NCI-H128 (cell line): ENCODE data around the gene CACNA2D3.

Experiments used
- DNase-seq: peaks from one replicate; lab custom pipeline; 2025; ENCODE audit not compliant: unreplicated experiment; lab: John Stamatoyannopoulos, UW

The CACNA2D3 gene

DNA sequence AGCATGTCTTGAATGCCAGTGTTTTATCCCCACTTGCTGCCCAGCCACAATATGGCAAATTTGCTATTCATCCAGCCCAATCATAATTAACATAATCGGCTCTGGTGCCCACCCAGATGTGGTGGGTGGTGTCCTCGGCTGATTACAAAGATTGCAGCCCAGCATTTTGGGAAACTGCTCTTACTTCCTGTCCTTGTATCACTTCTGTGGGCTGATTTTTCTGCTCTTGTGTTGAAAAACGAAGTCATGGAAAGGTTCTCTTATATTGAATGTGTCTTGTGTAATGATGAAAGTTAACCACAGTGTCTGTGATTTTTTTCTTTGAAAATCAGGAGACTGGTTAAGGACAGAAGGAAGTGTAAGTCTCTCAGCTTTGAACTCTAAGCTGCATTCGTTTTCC lies 141.7 kb downstream of the CACNA2D3 start:
- DNase-seq, result no peak

DNA sequence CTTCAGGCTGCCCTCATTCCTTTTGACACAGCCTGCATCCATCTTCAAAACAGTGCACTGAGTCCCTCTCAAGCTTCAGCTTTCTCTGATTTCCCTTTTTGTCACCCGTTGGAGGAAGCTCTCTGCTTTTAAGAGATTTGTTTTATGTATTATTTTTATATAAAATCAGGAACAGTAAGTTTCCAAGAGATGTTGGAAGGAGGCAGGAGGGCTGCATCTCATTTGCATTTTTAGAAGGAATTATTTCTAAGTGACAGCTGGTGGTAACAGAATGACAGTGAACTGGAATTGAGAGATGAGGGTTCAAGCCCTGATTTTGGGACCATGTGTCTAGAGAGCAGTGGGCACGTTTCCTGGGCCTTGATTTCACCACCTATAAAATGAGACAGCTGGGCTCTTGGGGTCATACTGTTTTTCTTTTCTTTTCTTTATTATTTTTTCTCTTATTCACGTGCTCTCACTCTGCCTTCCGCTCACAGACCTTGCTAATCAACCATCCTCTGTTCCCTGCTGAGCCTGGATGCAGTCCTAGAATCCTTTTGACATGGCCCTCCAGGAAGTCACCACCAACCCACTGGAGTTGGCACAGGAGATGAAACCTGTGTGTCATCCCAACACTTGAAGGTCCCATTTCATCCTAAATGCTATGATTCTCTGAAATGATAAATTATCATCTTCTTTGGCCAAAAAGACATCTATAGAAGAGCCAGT lies 148.6 kb downstream of the CACNA2D3 start:
- DNase-seq, result no peak

- DNase-seq, result no peak
Observed at GRCh38 chr3:54273791-54274190, 151.4 kb downstream of the CACNA2D3 start.

DNA sequence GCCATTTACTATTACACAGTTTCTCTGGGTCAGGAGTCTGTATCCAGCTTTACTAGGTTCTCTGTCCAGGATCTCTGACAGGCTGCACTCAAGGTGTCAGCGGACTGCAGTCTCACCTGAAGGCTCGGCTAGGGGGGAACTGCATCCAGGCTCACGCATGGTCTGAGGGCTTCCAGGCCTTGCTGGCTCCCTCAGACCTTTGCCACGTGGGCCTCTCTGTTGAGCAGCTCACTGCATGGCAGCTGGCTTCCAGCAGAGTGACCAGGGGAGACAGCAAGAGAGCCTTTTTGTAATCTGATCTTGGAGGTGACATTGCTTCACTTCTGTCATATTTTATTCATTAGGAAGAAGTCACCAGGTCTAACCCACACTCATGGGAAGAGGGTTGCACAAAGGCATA lies 152.3 kb downstream of the CACNA2D3 start:
- no peak for DNase-seq

DNA sequence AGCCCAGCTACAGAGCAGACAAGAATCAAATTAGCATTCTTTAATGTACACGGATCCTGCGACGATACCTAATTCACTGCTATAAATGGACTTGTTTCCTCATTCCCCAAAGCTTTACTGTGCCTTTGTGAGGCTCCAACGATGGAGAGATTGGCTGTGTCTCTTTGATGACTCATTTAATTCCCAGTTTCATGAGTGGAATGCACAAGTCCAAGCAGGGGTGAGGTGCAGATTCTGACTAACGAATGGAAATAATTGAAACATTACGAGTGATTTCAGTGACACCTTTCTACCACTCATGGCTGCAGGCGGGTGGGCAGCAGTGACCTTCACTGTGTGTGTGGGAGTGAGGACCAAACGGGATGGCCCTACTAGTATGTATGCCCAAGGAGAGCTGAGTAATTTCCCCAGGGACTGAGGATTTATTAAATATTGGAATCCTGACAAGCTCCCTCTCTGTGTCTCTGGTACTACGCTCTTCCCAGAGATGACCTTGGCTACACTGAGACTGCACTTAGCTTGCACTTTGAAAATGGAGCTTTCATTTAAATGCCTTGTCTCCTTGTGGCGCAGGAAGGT lies 156.7 kb downstream of the CACNA2D3 start:
- no peak for DNase-seq

DNA sequence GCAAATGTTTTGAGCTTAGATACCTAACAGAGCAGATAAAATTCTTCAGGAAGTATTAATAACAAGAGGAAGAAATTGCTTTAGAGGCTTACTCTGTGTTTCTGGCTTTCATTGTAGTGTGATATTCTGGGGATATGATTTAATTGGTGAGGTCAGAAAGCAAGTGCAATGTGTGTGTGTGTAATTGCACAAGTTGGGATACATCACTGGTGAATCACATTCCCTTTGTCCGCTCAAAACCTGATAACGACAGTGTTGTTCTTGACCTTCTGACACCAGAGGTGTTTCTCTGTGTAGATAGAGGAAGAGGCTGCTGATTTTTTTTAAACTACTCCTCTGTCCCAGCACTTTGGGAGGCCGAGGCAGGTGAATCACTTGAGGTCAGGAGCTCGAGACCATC lies 161.1 kb downstream of the CACNA2D3 start:
- DNase-seq, result no peak

DNA sequence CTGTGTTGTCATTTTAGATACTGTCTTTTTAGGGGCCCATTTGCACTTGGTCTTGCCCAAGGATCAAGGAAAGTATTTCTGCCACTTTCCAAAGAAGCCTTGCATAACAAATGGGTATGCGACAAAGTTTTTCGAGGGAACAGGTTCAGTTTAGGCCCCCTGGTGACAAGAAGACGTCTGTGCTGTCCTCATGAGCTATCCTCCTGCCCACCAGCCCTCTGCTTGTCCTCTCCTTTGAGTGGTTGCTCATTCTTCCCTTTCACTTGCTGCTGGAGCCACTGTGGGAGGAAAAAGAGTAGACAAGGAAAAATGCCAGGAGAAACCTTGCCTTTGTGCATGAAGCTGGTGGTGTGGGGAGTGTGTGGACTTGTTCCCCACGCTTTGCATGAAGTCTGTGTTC lies 171.9 kb downstream of the CACNA2D3 start:
- DNase-seq, result no peak

DNA sequence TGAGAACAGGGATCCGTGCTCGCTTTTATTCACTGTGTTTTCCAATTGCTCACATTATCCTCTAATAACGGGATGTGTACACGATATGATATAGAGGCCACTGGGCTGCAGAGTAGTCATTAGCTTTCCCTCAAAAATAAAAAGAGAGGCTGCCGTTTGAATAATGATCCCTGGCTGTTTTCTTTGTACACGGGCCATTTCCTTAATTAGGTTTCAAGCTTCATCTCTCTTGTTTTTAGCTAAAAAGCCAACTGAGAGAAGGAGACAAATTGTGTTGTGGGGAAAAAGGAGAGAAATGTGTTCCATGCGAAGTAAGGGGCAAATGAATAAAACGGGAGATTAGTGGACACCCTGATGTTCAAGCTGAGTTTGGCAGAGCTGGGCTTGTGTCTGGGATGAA lies 174.2 kb downstream of the CACNA2D3 start:
- no peak for DNase-seq

DNA sequence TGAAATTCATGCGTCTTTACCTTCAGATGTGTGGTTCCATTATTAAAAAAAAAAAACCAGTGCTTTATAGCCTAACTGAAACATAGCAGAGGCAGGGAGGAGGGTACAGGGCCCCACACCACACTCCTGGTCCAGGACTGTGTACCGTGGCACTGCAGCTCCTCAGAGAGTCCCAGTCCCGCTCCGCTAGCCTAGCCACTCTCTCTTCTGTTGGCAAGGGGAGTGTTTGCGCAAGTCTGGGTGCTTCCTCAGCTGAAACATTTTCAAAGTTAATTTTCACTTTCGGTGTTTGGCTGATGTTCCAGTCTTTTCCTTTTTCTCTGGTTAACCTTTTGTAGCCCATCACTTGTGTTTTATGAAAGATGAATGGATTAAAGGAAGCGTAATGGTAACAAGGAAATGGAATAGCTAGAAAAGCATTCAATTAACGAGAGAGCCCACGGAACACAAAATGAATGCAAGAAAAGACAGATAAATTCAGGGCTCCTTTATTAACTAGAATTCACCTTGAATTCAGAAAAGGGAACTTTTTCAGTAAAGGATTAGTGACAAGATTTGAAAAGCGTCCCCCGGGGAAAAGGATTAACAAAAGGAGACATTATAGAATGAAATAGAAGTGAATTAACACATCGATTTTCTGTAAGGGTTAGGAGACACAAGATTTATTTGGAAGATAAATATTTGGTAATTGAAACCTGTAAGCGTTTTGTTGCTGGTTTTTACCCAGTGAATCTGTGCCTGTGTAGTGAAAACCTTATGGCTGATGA lies 177.0 kb downstream of the CACNA2D3 start:
- no peak for DNase-seq

GRCh38 chr3:54303517-54304375 lies 181.4 kb downstream of the CACNA2D3 start:
- no peak for DNase-seq

GRCh38 chr3:54304877-54305276 lies 182.5 kb downstream of the CACNA2D3 start:
- no peak for DNase-seq

DNA sequence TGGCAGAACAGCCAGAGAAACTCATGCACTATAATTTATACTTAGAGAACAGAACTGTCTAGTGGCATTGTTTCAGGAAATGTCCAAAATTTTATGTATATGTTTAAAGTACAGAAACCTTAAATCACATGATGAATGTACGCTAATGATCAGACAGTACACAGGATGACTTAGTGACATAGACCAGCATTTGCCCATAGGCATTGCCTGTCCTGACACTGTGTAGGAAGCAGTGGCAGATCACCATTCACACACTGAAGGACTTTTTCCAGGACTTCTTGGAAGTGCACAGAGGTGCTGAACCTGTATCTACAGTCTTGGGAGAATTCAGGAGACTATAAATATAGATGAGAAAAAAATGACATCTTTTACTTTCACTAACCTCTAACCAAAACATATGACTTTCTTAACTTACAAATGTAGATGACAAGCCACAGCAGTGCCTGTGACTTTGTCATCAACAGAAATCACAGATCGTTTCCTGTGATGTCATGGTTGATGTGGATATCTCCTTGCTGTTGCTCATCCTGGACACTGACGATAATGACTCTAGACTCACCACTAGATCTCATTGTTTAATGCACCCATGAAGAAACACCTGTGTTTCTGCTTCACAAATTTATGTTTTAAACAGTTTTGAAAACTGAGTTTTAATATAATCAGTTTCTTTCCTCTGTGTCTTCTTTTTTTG lies 183.2 kb downstream of the CACNA2D3 start:
- no peak for DNase-seq

GRCh38 chr3:54307566-54308180 lies 185.3 kb downstream of the CACNA2D3 start:
- no peak for DNase-seq

DNA sequence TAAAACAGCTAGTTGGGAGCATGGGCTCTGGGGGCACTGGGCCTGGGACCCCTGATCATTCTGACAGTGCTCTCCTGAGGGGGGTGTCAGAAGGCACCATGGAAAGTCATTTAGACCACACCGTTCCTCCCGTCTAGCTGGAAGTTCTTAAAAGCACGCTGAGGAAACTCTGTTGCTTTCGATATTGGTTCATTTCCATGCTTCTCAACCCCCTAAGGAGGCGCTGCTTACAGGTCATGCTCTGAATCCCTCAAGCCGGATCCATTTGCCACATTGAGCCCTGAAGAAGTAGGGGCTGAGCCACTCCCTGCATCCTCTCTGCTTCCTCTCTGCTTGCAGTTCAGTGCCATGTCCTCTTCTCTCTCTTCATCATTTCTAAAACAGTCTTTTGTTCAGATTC lies 187.2 kb downstream of the CACNA2D3 start:
- DNase-seq, result no peak

- DNase-seq, result no peak
Observed at GRCh38 chr3:54311211-54311747, 188.9 kb downstream of the CACNA2D3 start.

- no peak for DNase-seq
Observed at GRCh38 chr3:54312156-54312899, 190.0 kb downstream of the CACNA2D3 start.

DNA sequence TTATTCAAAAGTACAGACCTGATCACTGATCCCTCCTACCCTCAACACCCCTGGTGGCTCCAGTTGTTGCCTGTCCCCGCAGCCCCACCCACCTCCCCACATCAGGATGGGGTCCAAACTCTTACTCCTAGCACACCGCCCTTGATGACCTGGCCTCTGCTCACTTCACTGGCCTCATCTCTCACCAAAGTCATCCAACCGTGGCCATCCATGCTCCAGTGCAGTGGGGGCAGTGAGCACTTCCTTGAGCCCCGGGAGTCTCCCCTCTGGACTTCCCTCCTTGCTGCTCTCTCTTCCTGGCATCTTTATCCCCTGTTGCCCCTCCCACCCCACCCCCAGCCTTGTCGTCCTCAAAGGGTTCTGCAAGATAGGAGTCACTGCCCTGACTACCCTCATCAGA lies 191.1 kb downstream of the CACNA2D3 start:
- DNase-seq, result no peak

GRCh38 chr3:54321520-54321919 lies 199.2 kb downstream of the CACNA2D3 start:
- DNase-seq, result no peak

DNA sequence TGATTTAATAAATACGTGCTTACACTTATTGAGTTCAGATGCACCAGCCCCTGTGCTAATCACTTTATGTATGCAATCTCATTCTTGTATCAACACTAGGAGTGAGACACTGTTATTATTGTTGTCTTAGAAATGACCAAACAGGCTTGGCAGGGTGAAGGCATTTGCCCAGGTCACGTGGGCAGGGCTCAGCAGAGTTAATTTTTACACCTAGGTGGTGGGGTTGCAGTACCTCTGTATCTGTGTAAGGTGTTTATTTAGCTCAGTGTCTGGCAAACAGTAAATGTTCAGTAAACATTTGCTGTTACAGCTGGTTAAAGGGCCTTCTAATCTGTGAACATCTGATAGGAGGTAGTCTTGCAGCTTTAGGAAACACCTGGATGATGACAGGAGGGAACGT lies 200.0 kb downstream of the CACNA2D3 start:
- no peak for DNase-seq
